B cell (primary cell): ENCODE results near the gene CBX2. TPM values are rescaled to one million over a fixed set of nuclear protein-coding genes. Genes with fewer than 3 reads are reported as not detected.

Experiments
- ATAC-seq: fragments of 200-7000 bp; cut with Tn5 transposase; one replicate; pipeline ENCODE4 v1.10.0; 2021; ENCODE audit warnings: low read depth, mild to moderate bottlenecking, moderate number of reproducible peaks, moderate library complexity
- CTCF ChIA-PET: fragments of 350-600 bp; sonication (Branson Sonifier 250); formaldehyde crosslinking; loops from one replicate; lab custom pipeline; 2021; ENCODE audit warnings: antibody characterized with exemption, inconsistent platforms; lab: Charles Lee
- POLR2A ChIA-PET: fragments of 350-600 bp; sonication (Branson Sonifier 250); formaldehyde crosslinking; loops from one replicate; lab custom pipeline; 2021; ENCODE audit warnings: antibody characterized with exemption; lab: Charles Lee
- DNase-seq: peaks from one replicate; pipeline ENCODE4 v3.0.0; 2013
- H2AFZ ChIP-seq: 2 replicates; pipeline ENCODE4 v1.6.1; 2012; ENCODE audit warnings: mild to moderate bottlenecking, low read depth, low read length; ENCODE audit not compliant: insufficient read depth, poor library complexity, severe bottlenecking
- H3K27ac ChIP-seq, 2 donors: 1 replicate in 1 of 2; 2 replicates in 1 of 2; pipeline ENCODE4 v1.5.1; 2012 to 2013; ENCODE audit warnings: low read length in 2 of 2, mild to moderate bottlenecking in 2 of 2, moderate library complexity in 1 of 2
- H3K27me3 ChIP-seq, 4 experiments: fragments of 200-600 bp in 1 of 4; sonication (generic) in 1 of 4; replicated peaks in 1 of 4; 1 replicate in 2 of 4; 2 replicates in 2 of 4; pipeline versions ENCODE4 v1.6.1 to v1.7.0; 2013 to 2016; ENCODE audit warnings: low read length in 3 of 4, mild to moderate bottlenecking in 2 of 4, mixed read lengths in 1 of 4, moderate library complexity in 1 of 4; ENCODE audit not compliant: insufficient read depth in 4 of 4, control insufficient read depth in 3 of 4; ENCODE audit errors: control extremely low read depth in 1 of 4
- H3K36me3 ChIP-seq, 2 experiments: replicated peaks in 1 of 2; 1 replicate in 1 of 2; 2 replicates in 1 of 2; pipeline versions ENCODE4 v1.6.1 to v1.7.1; 2013; ENCODE audit warnings: low read length in 1 of 2; ENCODE audit not compliant: insufficient read depth in 2 of 2, control insufficient read depth in 1 of 2; ENCODE audit errors: control extremely low read depth in 1 of 2, extremely low read depth in 1 of 2
- H3K4me1 ChIP-seq, 2 donors: fragments of 200-600 bp in 1 of 2; sonication (generic) in 1 of 2; 1 replicate in 1 of 2; 2 replicates in 1 of 2; pipeline versions ENCODE4 v1.5.1 to v1.6.1; 2013 to 2017; ENCODE audit warnings: low read length in 2 of 2; ENCODE audit not compliant: control insufficient read depth in 2 of 2, insufficient read depth in 2 of 2
- H3K4me2 ChIP-seq: replicated peaks from 2 replicates; pipeline ENCODE3; 2012; ENCODE audit warnings: mild to moderate bottlenecking, low read depth, low read length; ENCODE audit not compliant: poor library complexity, severe bottlenecking
- H3K4me3 ChIP-seq, 5 experiments: fragments of 200-600 bp in 1 of 5; sonication (generic) in 1 of 5; 1 replicate in 3 of 5; 2 replicates in 2 of 5; pipeline versions ENCODE4 v1.5.1 to v1.7.0; 2011 to 2016; ENCODE audit warnings: low read length in 4 of 5, mild to moderate bottlenecking in 4 of 5, low read depth in 2 of 5, control low read depth in 1 of 5, moderate library complexity in 1 of 5; ENCODE audit not compliant: insufficient read depth in 1 of 5; ENCODE audit errors: control extremely low read depth in 1 of 5, extremely low read depth in 1 of 5
- H3K79me2 ChIP-seq: fragments of 200-600 bp; sonication (generic); one replicate; pipeline ENCODE4 v1.6.0; 2016; ENCODE audit warnings: low read length; ENCODE audit not compliant: control insufficient read depth, insufficient read depth
- H3K9ac ChIP-seq: fragments of 200-600 bp; sonication (generic); 2 replicates; pipeline ENCODE4 v1.6.1; 2017; ENCODE audit warnings: mild to moderate bottlenecking, low read length, moderate library complexity
- H3K9me3 ChIP-seq, 3 donors: one replicate each; pipeline versions ENCODE4 v1.6.1 to v1.7.1; 2013; ENCODE audit warnings: low read length in 2 of 3; ENCODE audit not compliant: control insufficient read depth in 2 of 3, insufficient read depth in 1 of 3; ENCODE audit errors: control extremely low read depth in 1 of 3
- H4K20me1 ChIP-seq: 2 replicates; pipeline ENCODE4 v1.6.0; 2012; ENCODE audit warnings: mild to moderate bottlenecking, low read length; ENCODE audit not compliant: insufficient read depth, control insufficient read depth, poor library complexity, severe bottlenecking
- H3K27ac Mint-ChIP-seq: one replicate; pipeline ENCODE4 v1.8.0; 2021; ENCODE audit warnings: mixed read lengths
- H3K27me3 Mint-ChIP-seq: one replicate; pipeline ENCODE4 v1.8.0; 2021; ENCODE audit warnings: mixed read lengths
- H3K4me1 Mint-ChIP-seq: one replicate; pipeline ENCODE4 v1.8.0; 2021; ENCODE audit warnings: mixed read lengths
- H3K4me3 Mint-ChIP-seq: one replicate; pipeline ENCODE4 v1.8.0; 2021; ENCODE audit warnings: mixed read lengths
- H3K9me3 Mint-ChIP-seq: one replicate; pipeline ENCODE4 v1.8.0; 2022; ENCODE audit warnings: mixed read lengths; ENCODE audit not compliant: insufficient read depth
- CTCF ChIP-seq: fragments of 200-600 bp; IDR thresholded peaks from one replicate; pipeline ENCODE4 v1.8.0; 2022; ENCODE audit warnings: antibody characterized with exemption, mild to moderate bottlenecking
- EZH2 ChIP-seq: IDR thresholded peaks from 2 replicates; pipeline ENCODE4 v1.6.1; 2012; ENCODE audit warnings: borderline replicate concordance, low read depth, mild to moderate bottlenecking, moderate library complexity, low read length; ENCODE audit not compliant: insufficient read depth, poor library complexity, severe bottlenecking
- WGBS: methylation state at CpG from one replicate; pipeline ENCODE4 v1.1.5; 2013; ENCODE audit warnings: missing lambda C conversion rate; ENCODE audit not compliant: insufficient coverage; 5-methylcytosine and 5-hydroxymethylcytosine counted together
- intact Hi-C: fragments of 100-400 bp; cut with micrococcal nuclease; formaldehyde crosslinking; loops from one replicate; pipeline ENCODE4 v1.10.0; 2022
- polyA plus RNA-seq: library from polyadenylated mRNA; depleted of rRNA; stranded (reverse); fragments of >200 nt; gene quantifications from 2 replicates; pipeline ENCODE4 v1.2.3, GENCODE V29; 2012
- total RNA-seq, 2 donors: library from RNA; stranded (reverse); fragments of 120-200 nt in 1 of 2; gene quantifications; 1 replicate in 1 of 2; 2 replicates in 1 of 2; pipeline versions ENCODE4 v1.2.3 to v1.2.4, GENCODE V29; 2013 to 2022

CBX2 gene
- total and polyA plus RNA-seq, 2 donors (not counting 1 experiment from before 2014, with no cell fraction given): 0.10 to 0.47 TPM

GRCh38 chr17:79737922-79738578, 39.9 kb upstream of the CBX2 start:
- H3K4me1 Mint-ChIP-seq: peaks cover 14% of the 10 kb centered on the region
- Histone ChIP-seq H3K9ac (no peak overlapping the region), H3K4me3 (no peak overlapping the region), H3K79me2 (no peaks in the 10 kb centered on the region), H3K4me2 (no peak overlapping the region), H3K9me3 (peaks cover 0 to 3% (median 0%) of the 10 kb centered on the region in 3 donors), H3K36me3 (no peaks in the 10 kb centered on the region), H3K27ac (no peak overlapping the region), H2AFZ (no peak overlapping the region), H3K27me3 (peaks cover 0 to 18% (median 8%) of the 10 kb centered on the region in 4 experiments), H3K4me1 (peaks cover 12 to 14% of the 10 kb centered on the region in 2 donors), H4K20me1 (no peaks in the 10 kb centered on the region)
- CTCF ChIA-PET: interaction anchor here (0.9 kb wide), 1 partner anchor 12 kb away, joined by 3 read pairs; no protein-coding TSS in a partner anchor
- no peak for ATAC-seq
- H3K27ac Mint-ChIP-seq: no peak overlapping the region
- no peaks in the 10 kb centered on the region for H3K9me3 Mint-ChIP-seq
- H3K27me3 Mint-ChIP-seq: peaks cover 16% of the 10 kb centered on the region
- no peak for DNase-seq
- TF ChIP-seq EZH2 (no peak), CTCF (no peak)
- no peak overlapping the region for H3K4me3 Mint-ChIP-seq
- POLR2A ChIA-PET: no interaction called here
- WGBS: 96% methylated on average over 16 of the region's 17 CpGs
- intact Hi-C loops: no loop called here

GRCh38 chr17:79738643-79739042, 39.3 kb upstream of the CBX2 start:
- H3K9me3 ChIP-seq: peaks cover 0 to 3% (median 0%) of the 10 kb centered on the region in 3 donors
- H3K4me1 ChIP-seq: peaks cover 8 to 9% of the 10 kb centered on the region in 2 donors
- no peak overlapping the region for H3K4me3 Mint-ChIP-seq
- CTCF ChIA-PET: interaction anchor here (0.9 kb wide), 1 partner anchor 11 kb away, joined by 3 read pairs; no protein-coding TSS in a partner anchor
- H3K27ac ChIP-seq: no peak overlapping the region
- no peak overlapping the region for H3K4me3 ChIP-seq
- H3K27me3 ChIP-seq: peaks cover 0 to 18% (median 8%) of the 10 kb centered on the region in 4 experiments
- no peak overlapping the region for H3K4me2 ChIP-seq
- no peaks in the 10 kb centered on the region for H3K9me3 Mint-ChIP-seq
- WGBS: 97% methylated on average over 14 of the region's 14 CpGs
- no peaks in the 10 kb centered on the region for H4K20me1 ChIP-seq
- H2AFZ ChIP-seq: no peak overlapping the region
- no peaks in the 10 kb centered on the region for H3K79me2 ChIP-seq
- ATAC-seq (no peak), DNase-seq (no peak)
- intact Hi-C loops: no loop called here
- H3K27ac Mint-ChIP-seq: no peak overlapping the region
- POLR2A ChIA-PET: no interaction called here
- no peaks in the 10 kb centered on the region for H3K36me3 ChIP-seq
- no peak overlapping the region for H3K9ac ChIP-seq
- no peak for TF ChIP-seq CTCF
- TF ChIP-seq EZH2: no peak
- peaks cover 16% of the 10 kb centered on the region for H3K27me3 Mint-ChIP-seq
- peaks cover 8% of the 10 kb centered on the region for H3K4me1 Mint-ChIP-seq
